Ramos (cell line): Measurements from ENCODE around the gene ELMO1.

Experiments
- in situ Hi-C: fragments of 300-500 bp; cut with MboI; formaldehyde crosslinking; loops from one replicate; pipeline ENCODE4 v1.14.3; 2022; ENCODE audit warnings: low sequenced_read_pairs; ENCODE audit not compliant: unreplicated experiment

ELMO1 gene

GRCh38 chr7:37411444-37412034, 37.1 kb downstream of the ELMO1 start:
- in situ Hi-C loops: no loop called here

DNA sequence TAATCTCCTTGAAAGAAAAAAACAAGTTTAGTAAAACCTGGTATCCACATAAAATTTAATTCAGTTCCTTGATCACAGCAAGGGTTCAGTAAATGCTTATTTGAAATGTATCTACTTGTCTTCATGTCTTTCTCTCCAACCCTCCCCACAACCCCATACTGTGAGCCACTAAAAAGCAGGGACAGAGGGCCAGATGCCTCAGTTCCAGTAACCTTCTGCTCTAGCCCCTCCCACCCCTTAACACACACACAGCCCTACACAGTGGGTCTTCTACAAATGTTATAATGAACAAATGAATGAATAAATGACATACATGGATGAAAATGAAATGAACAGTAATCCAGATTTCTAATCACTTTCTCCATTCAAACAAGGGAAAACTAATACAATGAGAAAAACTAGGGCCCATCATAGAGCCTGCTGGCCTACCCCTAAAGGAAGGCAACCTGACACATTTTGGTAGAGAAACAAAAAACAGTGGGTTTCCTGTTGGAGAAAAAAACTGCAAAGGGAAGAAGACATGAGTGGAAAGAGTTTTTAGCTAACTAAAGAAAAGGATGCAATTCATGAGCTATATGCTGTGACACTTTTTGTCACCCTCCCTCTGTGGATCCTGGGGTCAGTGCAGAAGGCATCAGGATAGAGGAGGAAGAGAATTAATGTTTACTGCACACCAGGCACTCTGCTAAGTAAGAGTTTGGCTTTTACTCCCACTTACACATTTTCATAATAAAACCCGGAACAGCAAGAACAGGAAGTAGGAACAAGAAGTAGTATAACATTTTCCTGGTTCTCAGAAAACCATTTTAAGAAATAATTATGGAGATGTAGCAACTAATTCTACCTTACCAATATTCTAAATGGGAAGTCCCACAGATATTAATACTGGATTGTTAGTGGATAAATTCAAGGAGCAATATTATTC, 38.1 kb downstream of the ELMO1 start:
- in situ Hi-C loops: no loop called here

- in situ Hi-C loops: no loop called here
These were observed 39.2 kb downstream of the ELMO1 start for GRCh38 chr7:37409461-37409860.

DNA sequence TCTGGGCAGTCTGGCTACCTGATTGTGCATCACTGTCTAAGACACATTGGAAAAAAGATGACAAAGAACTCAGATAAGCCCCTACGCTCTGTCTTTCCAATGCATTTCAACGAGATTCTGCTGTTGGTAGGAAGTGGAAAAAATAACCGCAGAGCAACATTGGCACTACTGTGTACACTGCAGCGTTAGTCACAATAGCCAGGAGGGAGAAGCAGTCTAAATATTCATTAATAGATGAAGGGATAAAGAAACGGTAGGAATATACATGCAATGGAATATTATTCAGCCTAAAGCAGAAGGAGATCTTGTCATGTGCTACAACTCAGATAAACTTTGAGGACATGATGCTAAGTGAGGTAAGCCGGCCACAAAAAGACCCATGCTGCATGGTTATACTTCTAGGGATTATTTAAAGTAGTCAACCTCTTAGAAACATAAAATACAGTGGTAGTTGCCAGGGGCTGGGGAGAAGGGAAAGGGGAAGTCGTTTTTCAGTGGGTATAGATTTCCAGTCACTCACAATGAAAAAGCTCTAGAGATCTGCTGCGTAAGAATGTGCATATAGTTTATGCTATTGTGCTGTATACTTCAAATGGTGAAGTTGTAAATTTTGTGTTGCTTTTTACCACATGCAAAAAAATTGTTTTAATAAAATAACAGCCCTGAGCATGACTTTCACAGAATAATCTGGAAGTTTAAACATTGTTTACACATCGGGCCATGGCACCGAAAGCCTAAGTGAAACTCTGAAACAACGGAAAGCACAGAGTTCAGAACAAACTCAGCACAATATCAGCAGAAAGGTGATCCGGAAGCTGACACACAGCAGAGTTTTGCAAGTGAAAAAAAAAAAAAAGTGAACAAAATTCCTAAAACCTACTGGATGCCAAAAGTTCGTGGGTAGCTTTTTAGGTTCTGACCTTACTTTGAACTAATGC, 40.1 kb downstream of the ELMO1 start:
- in situ Hi-C loops: no loop called here

- in situ Hi-C loops: no loop called here
These were observed 43.0 kb downstream of the ELMO1 start for GRCh38 chr7:37405603-37406122.

DNA sequence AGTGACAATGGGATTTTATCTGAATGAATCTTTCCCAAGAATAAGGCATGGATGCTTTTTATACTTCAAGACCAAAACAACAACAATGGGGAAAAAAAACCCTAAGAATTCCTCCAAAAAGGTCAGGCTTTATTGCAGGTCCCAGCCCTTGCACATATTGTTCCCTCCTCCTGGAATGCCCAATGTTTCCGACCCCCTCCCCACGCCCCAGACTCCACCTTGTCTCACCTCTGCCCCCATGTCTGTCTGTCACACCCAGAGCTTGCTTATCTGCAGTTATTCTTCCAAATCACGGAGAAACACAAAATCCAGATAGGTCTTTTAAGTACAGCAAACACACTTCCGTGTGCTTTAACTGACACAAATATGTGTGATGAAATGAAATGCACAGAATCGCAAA, 43.5 kb downstream of the ELMO1 start:
- in situ Hi-C loops: no loop called here

- in situ Hi-C loops: no loop called here
These were observed 48.7 kb downstream of the ELMO1 start for GRCh38 chr7:37399876-37400421.

DNA sequence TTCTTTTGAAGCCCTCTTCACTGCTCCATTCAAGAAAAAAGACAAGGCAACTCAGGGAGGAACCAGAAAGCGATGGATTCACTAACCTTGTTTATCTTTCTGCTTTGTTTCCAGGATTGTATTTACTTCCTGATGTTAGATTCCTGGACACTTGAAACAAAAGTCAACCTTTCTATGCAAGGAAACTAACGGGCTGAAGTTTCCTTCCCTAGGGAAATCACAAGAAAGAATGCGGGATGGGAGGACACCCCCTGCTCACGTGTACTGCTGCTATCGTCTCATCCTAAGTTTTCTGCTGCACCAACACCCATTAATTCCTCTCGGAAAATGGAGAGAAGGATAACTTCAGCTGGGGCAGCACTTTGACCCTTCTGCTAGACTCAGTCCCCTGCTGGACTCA, 50.3 kb downstream of the ELMO1 start:
- in situ Hi-C loops: no loop called here

- in situ Hi-C loops: no loop called here
These were observed 52.9 kb downstream of the ELMO1 start for GRCh38 chr7:37395618-37396259.

- in situ Hi-C loops: no loop called here
These were observed 54.5 kb downstream of the ELMO1 start for GRCh38 chr7:37394158-37394557.

- in situ Hi-C loops: no loop called here
These were observed 55.2 kb downstream of the ELMO1 start for GRCh38 chr7:37393476-37393875.

- in situ Hi-C loops: no loop called here
These were observed 56.0 kb downstream of the ELMO1 start for GRCh38 chr7:37392673-37393017.

- in situ Hi-C loops: no loop called here
These were observed 56.6 kb downstream of the ELMO1 start for GRCh38 chr7:37391791-37392672.

DNA sequence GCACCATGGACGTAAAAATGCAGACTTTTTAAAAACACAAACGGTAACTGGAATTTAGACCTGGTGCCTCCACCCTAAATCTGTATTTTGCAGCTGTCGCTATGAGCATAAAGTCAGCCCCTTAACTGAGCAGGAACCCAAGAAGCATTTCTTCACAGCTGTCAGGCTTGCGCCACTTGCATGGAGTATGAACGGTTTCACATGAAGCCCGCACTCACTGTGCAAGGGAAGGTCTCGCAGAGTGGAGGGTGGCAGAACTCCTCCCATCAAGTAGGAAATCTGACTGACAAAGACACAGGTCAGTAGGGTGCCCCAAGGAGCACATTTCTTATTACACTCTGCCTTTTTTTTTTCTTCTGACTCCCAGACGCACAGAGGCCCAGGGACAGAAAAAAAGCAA, 58.5 kb downstream of the ELMO1 start:
- in situ Hi-C loops: no loop called here

DNA sequence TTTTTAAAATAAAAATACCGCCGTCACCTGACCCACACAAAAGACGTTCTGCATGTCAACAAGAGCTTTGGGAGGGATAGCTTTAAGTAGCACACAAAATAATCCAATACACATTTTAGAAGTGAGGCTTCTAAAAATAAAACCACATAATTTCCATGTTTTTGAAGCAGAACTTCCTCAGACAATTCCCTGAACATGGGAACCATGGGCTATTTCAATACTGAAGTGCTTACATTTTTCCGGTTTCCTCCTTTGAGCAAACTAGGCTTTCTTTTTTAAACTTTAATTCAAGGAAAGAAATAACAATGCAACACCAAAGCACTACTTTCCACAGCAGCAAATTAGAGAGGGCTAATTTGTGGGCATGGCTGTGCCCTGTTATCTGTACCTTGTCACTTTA, 59.9 kb downstream of the ELMO1 start:
- in situ Hi-C loops: no loop called here

- in situ Hi-C loops: no loop called here
These were observed 62.9 kb downstream of the ELMO1 start for GRCh38 chr7:37385787-37386186.

GRCh38 chr7:37382546-37383088, 66.0 kb downstream of the ELMO1 start:
- in situ Hi-C loops: no loop called here

GRCh38 chr7:37380831-37381230, 67.8 kb downstream of the ELMO1 start:
- in situ Hi-C loops: no loop called here
